ENCODE data around the gene SLC38A3.

The SLC38A3 gene

DNA sequence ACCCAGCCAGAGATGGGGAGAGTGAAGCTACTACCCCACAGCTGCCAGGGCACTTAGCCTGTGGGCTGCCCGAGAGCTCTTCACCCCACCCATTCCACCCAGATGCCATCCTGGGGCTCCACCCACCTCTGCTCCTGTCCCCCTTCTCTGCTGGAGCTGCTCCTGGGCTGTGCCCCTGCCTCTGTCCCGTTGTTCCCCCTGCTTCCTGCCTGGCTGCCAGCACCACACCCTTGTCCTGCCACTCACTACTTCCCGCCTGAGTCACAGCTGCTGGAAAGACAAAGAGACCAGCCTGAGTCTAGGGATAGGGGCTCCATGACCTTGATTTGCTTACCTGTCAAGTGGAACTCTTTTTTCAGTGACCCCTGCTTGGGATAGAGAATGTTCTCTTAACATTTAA, 43.3 kb downstream of the SLC38A3 start:
- Histone ChIP-seq H3K36me3 (ENCODE audit: insufficient read depth, low read depth, low read length) (peaks cover 25% of the 10 kb centered on the region), H3K9me3 (ENCODE audit: insufficient read depth, low read depth, low read length) (no peaks in the 10 kb centered on the region), H3K27ac (ENCODE audit: low read length) (no peak overlapping the region), H3K4me1 (ENCODE audit: insufficient read depth, low read length) (peaks cover 19% of the 10 kb centered on the region), H3K9ac (ENCODE audit: low read depth, low read length) (peak overlapping the region; percentile 20; the same call in 1 of the 2 replicates), H3K4me3 (ENCODE audit: low read length) (no peak overlapping the region), H3K27me3 (ENCODE audit: insufficient read depth, low read length) (no peaks in the 10 kb centered on the region)

DNA sequence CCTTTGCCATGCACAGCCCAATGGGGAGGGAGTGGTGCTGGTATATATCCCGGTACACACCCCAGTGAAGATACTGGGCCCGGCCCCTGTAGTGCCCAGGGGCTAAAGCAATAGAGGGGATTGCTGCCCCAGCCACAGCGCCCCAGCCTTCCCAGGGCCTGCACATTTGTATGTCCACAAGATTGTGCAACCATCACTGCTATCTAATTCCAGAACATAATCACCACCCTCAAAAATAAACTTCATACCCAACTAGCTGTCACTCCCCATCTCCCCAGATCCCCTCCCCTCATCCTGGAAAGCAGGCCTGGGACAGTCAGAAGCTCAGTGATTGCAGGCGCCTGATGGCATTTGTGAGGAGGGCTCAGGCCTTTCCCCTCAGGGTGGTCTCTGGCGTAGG, 44.4 kb downstream of the SLC38A3 start:
- H3K9me3 ChIP-seq (ENCODE audit: insufficient read depth, low read depth, low read length): no peaks in the 10 kb centered on the region

DNA sequence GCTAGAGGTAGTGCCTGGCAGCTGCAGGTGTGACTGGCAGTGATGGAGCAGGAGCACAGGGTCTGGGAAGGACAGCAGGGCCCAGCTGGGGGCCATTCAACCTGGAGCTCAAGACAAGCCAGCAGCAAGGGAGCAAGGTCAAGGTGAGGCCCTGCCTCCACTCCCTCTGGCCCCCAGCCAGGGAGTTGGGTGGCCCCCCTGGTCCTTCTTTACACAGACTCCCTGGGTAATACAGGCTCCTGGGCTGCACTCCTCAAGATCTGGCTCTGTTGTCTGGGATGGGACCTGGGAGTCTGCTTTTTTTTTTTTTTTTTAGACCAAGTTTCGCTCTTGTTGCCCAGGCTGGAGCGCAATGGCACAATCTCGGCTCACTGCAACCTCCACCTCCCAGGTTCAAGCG, 45.4 kb downstream of the SLC38A3 start:
- Histone ChIP-seq H3K27me3 (ENCODE audit: insufficient read depth, low read length) (no peaks in the 10 kb centered on the region), H3K27ac (ENCODE audit: low read length) (no peak overlapping the region), H3K9ac (ENCODE audit: low read depth, low read length) (no peak overlapping the region), H3K4me1 (ENCODE audit: insufficient read depth, low read length) (peaks cover 20% of the 10 kb centered on the region), H3K9me3 (ENCODE audit: insufficient read depth, low read depth, low read length) (no peaks in the 10 kb centered on the region), H3K4me3 (ENCODE audit: low read length) (no peak overlapping the region), H3K36me3 (ENCODE audit: insufficient read depth, low read depth, low read length) (peaks cover 33% of the 10 kb centered on the region)

More for the DNA sequence above, 44.4 kb downstream of the SLC38A3 start:
- Histone ChIP-seq H3K27me3 (ENCODE audit: insufficient read depth, low read length) (no peaks in the 10 kb centered on the region), H3K36me3 (ENCODE audit: insufficient read depth, low read depth, low read length) (peaks cover 30% of the 10 kb centered on the region), H3K27ac (ENCODE audit: low read length) (no peak overlapping the region), H3K4me1 (ENCODE audit: insufficient read depth, low read length) (peaks cover 20% of the 10 kb centered on the region), H3K9ac (ENCODE audit: low read depth, low read length) (no peak overlapping the region; the same call in 1 of the 2 replicates), H3K4me3 (ENCODE audit: low read length) (no peak overlapping the region)

DNA sequence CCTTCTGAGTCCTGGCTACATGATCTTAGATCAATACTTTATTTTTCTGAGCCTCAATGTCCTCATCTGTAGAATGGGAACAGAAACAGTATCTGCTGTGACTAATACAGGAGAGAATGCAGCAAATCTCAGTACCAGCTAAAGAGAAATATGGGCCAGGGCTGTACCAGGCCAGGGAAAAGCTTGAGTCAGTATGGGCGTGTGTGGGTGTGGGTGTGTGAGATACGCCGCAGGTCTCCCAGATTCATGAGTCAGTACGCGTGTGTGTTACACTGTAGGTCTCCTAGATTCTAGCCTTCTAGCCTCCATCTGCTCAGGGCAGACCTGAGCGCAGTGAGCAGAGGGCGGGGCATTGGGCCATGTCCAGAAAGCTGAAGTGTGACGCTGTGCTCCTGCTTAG, 46.1 kb downstream of the SLC38A3 start:
- H3K4me1 ChIP-seq (ENCODE audit: insufficient read depth, low read length): peaks cover 16% of the 10 kb centered on the region
- no peaks in the 10 kb centered on the region for H3K27me3 ChIP-seq (ENCODE audit: insufficient read depth, low read length)
- peaks cover 36% of the 10 kb centered on the region for H3K36me3 ChIP-seq (ENCODE audit: insufficient read depth, low read depth, low read length)
- no peaks in the 10 kb centered on the region for H3K9me3 ChIP-seq (ENCODE audit: insufficient read depth, low read depth, low read length)
- no peak overlapping the region for H3K27ac ChIP-seq (ENCODE audit: low read length)
- H3K9ac ChIP-seq (ENCODE audit: low read depth, low read length): no peak overlapping the region
- H3K4me3 ChIP-seq (ENCODE audit: low read length): no peak overlapping the region

DNA sequence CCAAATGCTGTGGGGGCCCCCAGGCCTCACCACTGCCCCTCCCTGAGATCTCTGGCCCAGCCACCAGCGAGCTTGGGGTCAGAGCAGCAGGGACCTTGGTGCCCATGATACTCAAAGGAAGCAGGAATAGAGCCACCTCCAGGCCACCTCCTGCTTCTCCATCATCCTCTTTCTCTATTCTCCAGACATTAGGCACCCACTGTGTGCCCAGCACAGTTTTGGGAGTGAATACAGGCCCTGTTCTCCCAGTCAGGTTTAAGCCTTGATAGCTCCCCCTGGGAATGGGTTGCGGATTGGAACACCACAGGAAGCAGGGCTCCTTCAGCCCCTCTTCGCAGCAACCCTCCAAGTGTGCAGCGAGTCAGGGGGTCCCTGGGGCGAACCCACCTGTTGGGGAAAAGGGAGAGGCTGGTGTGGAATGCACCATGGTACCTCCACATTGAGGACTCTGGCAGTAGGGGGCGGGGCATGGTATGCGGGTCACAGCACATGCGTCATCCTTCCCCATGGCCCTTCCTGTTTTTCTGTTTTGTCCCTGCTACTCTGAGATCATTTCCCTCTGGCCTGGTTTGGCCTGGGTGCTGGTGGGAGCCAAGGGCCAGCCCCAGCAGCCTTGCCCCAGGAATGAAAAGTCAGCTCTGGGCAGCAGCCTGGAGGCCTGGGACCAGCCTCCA, 49.6 kb downstream of the SLC38A3 start:
- Histone ChIP-seq H3K4me1 (ENCODE audit: insufficient read depth, low read length) (peaks cover 6% of the 10 kb centered on the region), H3K9ac (ENCODE audit: low read depth, low read length) (no peak overlapping the region), H3K27ac (ENCODE audit: low read length) (no peak overlapping the region), H3K27me3 (ENCODE audit: insufficient read depth, low read length) (no peaks in the 10 kb centered on the region), H3K4me3 (ENCODE audit: low read length) (no peak overlapping the region), H3K9me3 (ENCODE audit: insufficient read depth, low read depth, low read length) (no peaks in the 10 kb centered on the region), H3K36me3 (ENCODE audit: insufficient read depth, low read depth, low read length) (peaks cover 57% of the 10 kb centered on the region)

DNA sequence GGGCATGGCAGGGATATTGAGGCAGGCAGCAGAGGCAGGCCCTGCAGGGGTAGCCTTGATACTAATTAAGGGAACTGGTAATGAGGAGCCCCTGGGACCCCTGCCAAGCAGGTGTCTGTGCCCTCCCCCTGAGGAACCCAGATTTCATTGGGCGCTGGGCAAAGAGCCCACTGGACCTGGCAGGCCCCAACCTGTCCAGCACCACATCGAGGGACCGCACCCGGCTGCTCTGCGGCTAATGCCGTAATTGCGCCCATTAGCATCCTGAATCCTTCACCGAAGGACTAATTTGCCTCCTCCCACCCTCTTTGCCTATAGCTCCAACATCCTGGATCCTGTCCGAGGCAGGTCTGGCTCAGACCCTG, 50.2 kb downstream of the SLC38A3 start:
- peaks cover 57% of the 10 kb centered on the region for H3K36me3 ChIP-seq (ENCODE audit: insufficient read depth, low read depth, low read length)
- no peak overlapping the region for H3K9ac ChIP-seq (ENCODE audit: low read depth, low read length)
- H3K4me1 ChIP-seq (ENCODE audit: insufficient read depth, low read length): peaks cover 6% of the 10 kb centered on the region
- no peaks in the 10 kb centered on the region for H3K27me3 ChIP-seq (ENCODE audit: insufficient read depth, low read length)
- no peak overlapping the region for H3K4me3 ChIP-seq (ENCODE audit: low read length)
- no peak overlapping the region for H3K27ac ChIP-seq (ENCODE audit: low read length)
- no peaks in the 10 kb centered on the region for H3K9me3 ChIP-seq (ENCODE audit: insufficient read depth, low read depth, low read length)

DNA sequence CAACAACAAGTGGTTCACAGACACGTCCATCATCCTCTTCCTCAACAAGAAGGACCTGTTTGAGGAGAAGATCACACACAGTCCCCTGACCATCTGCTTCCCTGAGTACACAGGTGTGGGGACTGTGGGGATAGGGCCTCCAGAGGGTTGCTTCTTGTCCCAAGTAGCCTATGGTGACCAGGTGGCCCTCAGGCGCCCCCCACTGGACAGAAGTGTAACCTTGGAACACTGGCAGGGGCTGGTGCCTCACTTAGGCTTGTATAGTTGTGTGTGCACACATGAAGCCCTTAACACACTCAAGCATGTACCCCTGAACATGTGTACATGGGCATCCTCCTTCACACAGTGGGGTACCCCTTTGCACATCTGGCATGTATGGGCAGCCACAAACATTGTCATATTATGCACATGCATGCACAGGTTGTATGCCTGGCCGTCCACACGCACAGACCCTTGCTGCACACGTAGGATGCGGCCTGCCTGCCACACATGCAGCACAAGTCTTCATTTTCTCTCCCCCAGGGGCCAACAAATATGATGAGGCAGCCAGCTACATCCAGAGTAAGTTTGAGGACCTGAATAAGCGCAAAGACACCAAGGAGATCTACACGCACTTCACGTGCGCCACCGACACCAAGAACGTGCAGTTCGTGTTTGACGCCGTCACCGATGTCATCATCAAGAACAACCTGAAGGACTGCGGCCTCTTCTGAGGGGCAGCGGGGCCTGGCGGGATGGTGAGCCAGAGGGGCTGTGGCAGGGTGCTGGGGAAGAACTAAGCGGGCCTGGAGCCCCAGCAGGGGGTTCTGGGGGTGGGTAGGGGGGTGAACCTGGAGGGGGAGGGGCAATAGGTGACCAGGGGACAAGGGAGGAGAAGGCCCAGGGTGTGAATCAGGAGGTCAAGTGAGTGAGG, 52.2 kb downstream of the SLC38A3 start:
- Histone ChIP-seq H3K36me3 (ENCODE audit: insufficient read depth, low read depth, low read length) (peaks cover 52% of the 10 kb centered on the region), H3K27ac (ENCODE audit: low read length) (no peak overlapping the region), H3K9me3 (ENCODE audit: insufficient read depth, low read depth, low read length) (no peaks in the 10 kb centered on the region), H3K27me3 (ENCODE audit: insufficient read depth, low read length) (no peaks in the 10 kb centered on the region), H3K4me1 (ENCODE audit: insufficient read depth, low read length) (peaks cover 19% of the 10 kb centered on the region), H3K9ac (ENCODE audit: low read depth, low read length) (no peak overlapping the region), H3K4me3 (ENCODE audit: low read length) (no peak overlapping the region)

DNA sequence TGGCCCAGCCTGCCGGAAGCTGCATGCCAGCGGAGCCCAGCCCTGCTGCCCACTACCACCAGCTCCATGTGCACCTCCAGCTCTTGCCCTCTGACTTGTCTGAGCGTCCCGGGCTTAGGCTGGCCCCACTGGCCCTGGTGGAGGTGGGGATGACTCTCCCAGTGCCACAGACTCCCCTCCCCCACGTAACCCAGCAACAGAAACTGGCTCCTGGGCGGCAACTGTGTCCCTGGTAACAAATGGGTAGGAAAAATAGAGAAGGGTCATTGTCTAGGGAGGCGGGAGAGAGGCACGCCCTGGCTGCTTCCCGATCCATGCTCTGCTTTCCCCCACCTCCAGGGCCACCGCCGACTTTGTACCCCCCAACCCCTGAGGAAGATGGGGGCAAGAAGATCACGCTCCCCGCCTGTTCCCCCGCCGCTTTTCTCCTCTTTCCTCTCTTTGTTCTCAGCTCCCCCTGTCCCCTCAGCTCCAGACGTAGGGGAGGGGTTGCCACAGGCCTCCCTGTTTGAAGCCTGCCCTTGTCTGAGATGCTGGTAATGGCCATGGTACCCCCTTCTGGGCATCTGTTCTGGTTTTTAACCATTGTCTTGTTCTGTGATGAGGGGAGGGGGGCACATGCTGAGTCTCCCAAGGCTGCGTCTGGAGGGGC, 53.1 kb downstream of the SLC38A3 start:
- H3K36me3 ChIP-seq (ENCODE audit: insufficient read depth, low read depth, low read length): peaks cover 43% of the 10 kb centered on the region
- H3K27ac ChIP-seq (ENCODE audit: low read length): no peak overlapping the region
- H3K4me3 ChIP-seq (ENCODE audit: low read length): no peak overlapping the region
- H3K4me1 ChIP-seq (ENCODE audit: insufficient read depth, low read length): peaks cover 19% of the 10 kb centered on the region
- peak overlapping the region; percentile 21; the same call in 1 of the 2 replicates for H3K9ac ChIP-seq (ENCODE audit: low read depth, low read length)
- H3K27me3 ChIP-seq (ENCODE audit: insufficient read depth, low read length): no peaks in the 10 kb centered on the region
- H3K9me3 ChIP-seq (ENCODE audit: insufficient read depth, low read depth, low read length): no peaks in the 10 kb centered on the region

DNA sequence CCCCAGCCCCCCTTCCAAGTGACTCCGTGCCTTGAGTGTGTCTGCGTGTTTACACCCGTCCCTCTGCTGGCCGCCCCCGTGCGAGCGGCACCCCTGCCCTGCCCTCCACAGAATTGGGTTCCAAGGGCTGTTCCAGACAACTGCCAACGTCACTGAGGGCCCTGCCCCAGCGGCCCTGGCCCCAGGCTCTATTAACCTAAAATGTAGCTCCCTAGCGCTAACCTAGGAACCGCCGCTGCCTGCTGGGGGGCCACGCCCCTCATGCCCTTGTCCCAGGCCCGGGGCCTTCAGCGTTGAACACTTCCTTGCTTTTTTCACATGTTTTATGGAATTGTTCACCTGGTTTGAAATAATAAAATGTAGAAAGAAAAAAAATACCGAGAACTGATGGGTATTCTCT, 53.9 kb downstream of the SLC38A3 start:
- Histone ChIP-seq H3K9me3 (ENCODE audit: insufficient read depth, low read depth, low read length) (no peaks in the 10 kb centered on the region), H3K4me1 (ENCODE audit: insufficient read depth, low read length) (peaks cover 19% of the 10 kb centered on the region), H3K36me3 (ENCODE audit: insufficient read depth, low read depth, low read length) (peaks cover 37% of the 10 kb centered on the region), H3K27me3 (ENCODE audit: insufficient read depth, low read length) (no peaks in the 10 kb centered on the region), H3K9ac (ENCODE audit: low read depth, low read length) (no peak overlapping the region), H3K4me3 (ENCODE audit: low read length) (no peak overlapping the region), H3K27ac (ENCODE audit: low read length) (no peak overlapping the region)

DNA sequence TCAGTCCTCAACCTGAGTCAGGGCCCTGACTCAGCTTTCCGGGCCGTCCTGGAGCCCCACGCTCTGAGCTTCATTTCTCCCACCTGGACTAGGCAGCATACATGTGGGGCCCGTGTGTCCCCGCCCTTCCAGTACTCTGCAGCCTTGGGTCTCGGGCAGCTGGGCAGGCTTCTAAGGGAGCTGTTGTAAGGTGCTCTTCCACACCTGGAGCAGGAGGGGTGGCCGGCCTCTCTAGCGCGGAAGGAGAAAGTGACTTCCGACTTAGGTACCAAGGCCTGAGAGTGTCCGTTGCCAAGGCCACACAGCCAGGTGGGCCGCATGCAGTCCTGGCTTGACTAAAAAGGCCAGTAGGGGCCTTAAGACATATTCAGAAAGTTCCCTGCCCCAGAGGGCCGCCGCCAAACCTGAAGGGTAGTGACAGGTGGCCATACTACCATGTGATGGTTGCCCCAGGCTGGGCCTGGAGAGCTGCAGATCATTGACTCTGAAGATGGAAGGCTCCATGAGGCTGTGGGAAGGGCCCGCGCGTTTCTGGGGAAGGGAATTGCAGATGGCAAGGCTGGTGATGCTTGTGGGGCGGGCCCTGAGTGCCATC, 54.5 kb downstream of the SLC38A3 start:
- peaks cover 32% of the 10 kb centered on the region for H3K36me3 ChIP-seq (ENCODE audit: insufficient read depth, low read depth, low read length)
- no peaks in the 10 kb centered on the region for H3K9me3 ChIP-seq (ENCODE audit: insufficient read depth, low read depth, low read length)
- peaks cover 21% of the 10 kb centered on the region for H3K4me1 ChIP-seq (ENCODE audit: insufficient read depth, low read length)
- H3K27ac ChIP-seq (ENCODE audit: low read length): no peak overlapping the region
- no peak overlapping the region for H3K4me3 ChIP-seq (ENCODE audit: low read length)
- no peaks in the 10 kb centered on the region for H3K27me3 ChIP-seq (ENCODE audit: insufficient read depth, low read length)
- H3K9ac ChIP-seq (ENCODE audit: low read depth, low read length): peak overlapping the region; percentile 46; the same call in 1 of the 2 replicates
